ENCODE data around the gene EIF2AK2.

DNA sequence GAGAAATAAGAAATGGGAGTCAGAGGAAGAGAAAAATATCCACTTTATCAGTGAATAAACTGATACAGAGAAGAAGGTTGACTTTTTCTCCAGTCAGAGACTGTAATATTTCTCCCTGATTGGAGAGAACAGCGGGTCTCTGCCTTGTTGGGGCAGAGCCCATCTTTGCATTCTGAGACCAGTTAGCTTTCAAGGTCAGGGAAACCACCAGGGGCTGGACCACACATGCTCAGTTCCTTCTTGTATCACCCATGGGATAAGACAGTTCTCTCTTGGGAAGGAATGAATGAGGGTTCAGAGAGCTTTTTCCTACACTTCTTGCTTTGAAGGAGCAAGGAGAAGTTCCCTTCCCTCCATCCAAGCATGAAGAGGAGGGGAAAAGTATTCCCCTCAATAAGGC is 60.2 kb downstream of the EIF2AK2 start:
- TF ChIP-seq, protein P1, sequence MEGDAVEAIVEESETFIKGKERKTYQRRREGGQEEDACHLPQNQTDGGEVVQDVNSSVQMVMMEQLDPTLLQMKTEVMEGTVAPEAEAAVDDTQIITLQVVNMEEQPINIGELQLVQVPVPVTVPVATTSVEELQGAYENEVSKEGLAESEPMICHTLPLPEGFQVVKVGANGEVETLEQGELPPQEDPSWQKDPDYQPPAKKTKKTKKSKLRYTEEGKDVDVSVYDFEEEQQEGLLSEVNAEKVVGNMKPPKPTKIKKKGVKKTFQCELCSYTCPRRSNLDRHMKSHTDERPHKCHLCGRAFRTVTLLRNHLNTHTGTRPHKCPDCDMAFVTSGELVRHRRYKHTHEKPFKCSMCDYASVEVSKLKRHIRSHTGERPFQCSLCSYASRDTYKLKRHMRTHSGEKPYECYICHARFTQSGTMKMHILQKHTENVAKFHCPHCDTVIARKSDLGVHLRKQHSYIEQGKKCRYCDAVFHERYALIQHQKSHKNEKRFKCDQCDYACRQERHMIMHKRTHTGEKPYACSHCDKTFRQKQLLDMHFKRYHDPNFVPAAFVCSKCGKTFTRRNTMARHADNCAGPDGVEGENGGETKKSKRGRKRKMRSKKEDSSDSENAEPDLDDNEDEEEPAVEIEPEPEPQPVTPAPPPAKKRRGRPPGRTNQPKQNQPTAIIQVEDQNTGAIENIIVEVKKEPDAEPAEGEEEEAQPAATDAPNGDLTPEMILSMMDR (IDR thresholded peaks at IDR 0.05; ENCODE audit: low read length), result no peak
- no peak for TF ChIP-seq EZH2phosphoT487 (IDR thresholded peaks at IDR 0.05; ENCODE audit: low read length)

Measured in MM.1S (cell line).